Retinal pigment epithelial cell (primary cell): ENCODE measurements around the gene PODN.

Experiments used
- DNase-seq: peaks from one replicate; pipeline ENCODE4 v3.0.0-alpha.2; 2010; ENCODE audit warnings: low read depth
- H3K4me3 ChIP-seq: 2 replicates; pipeline ENCODE4 v1.5.1; 2011; ENCODE audit warnings: mild to moderate bottlenecking, low read length, control low read depth, moderate library complexity
- CTCF ChIP-seq: conservative IDR thresholded peaks from 2 replicates; pipeline ENCODE4 v1.5.1; 2011; ENCODE audit warnings: low read depth, low read length, control low read depth, inconsistent platforms

The PODN gene

GRCh38 chr1:53125623-53126360 lies 63.8 kb downstream of the PODN start:
- H3K4me3 ChIP-seq, result no peak overlapping the region
- no peak for DNase-seq

GRCh38 chr1:53126495-53126894 lies 64.5 kb downstream of the PODN start:
- no peak overlapping the region for H3K4me3 ChIP-seq
- DNase-seq, result no peak
- TF ChIP-seq CTCF, result no peak

More at GRCh38 chr1:53125623-53126360, 63.8 kb downstream of the PODN start:
- TF ChIP-seq CTCF, result no peak

- no peak for DNase-seq
- no peak overlapping the region for H3K4me3 ChIP-seq
- TF ChIP-seq CTCF, result no peak
Measured at GRCh38 chr1:53127546-53127945, 65.5 kb downstream of the PODN start.

GRCh38 chr1:53128401-53128800 lies 66.4 kb downstream of the PODN start:
- no peak overlapping the region for H3K4me3 ChIP-seq
- no peak for DNase-seq
- TF ChIP-seq CTCF, result no peak

GRCh38 chr1:53129891-53130597 lies 68.0 kb downstream of the PODN start:
- no peak for DNase-seq
- H3K4me3 ChIP-seq, result no peak overlapping the region
- TF ChIP-seq CTCF, result no peak

- no peak overlapping the region for H3K4me3 ChIP-seq
- no peak for TF ChIP-seq CTCF
- no peak for DNase-seq
Measured at GRCh38 chr1:53130598-53130877, 68.5 kb downstream of the PODN start.
